ENCODE data around the gene DPP9. TPM values are rescaled to one million over a fixed set of nuclear protein-coding genes. Genes with fewer than 3 reads are reported as not detected.

The DPP9 gene
- total RNA-seq, 2 donors from 2014 or later: 67.9 to 73.8 TPM

DNA sequence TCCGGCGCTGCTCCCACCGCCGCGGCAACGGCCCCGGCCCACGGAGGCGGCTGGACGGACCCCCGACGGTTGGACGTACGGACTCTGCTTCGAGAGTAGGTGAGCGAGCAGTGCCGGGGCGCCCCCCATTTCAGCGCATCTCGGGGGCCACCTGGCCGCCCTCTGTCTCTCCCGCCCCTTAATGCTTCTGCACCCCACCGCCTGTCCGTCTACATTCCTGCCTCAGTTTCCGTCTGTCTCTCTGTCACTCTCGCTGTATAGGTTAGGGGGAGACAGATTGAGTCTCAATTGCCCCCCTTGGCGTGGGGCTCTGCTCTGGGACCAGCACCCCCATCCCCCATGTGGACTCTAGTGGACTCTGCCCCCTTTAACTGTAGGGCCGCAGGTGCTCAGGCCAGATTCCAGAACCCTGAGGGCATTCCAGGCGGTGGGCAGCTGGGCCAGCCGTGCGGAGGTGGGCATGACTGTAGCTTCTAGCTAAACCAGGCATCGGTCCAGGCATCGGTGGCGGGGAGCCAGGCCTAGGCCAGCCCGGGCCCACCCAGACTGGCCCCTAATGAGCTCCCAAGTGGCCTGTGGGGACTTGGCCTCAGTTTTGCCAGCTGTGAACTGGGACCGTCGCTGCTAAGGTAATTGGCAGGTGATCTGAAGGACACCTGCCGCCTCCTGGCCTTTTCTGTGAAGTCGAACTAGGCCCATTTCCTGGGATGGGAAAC is 84.0 kb downstream of the DPP9 start:
- DNase-seq (ENCODE audit: low spot score) (no peak), ATAC-seq (ENCODE audit: insufficient number of reproducible peaks, low FRiP score, low read depth) (no peak)
- Histone ChIP-seq H3K4me1 (ENCODE audit: control insufficient read depth in 1 of 2, low read depth in 2 of 2) (peaks cover 18 to 24% of the 10 kb centered on the region in 2 donors), H3K27ac (no peak overlapping the region), H3K4me3 (peak overlapping the region; percentile 76), H3K9me3 (no peaks in the 10 kb centered on the region), H3K36me3 (no peaks in the 10 kb centered on the region), H3K27me3 (replicated peaks; ENCODE audit: insufficient read depth) (no peaks in the 10 kb centered on the region)
- TF ChIP-seq, protein P1, sequence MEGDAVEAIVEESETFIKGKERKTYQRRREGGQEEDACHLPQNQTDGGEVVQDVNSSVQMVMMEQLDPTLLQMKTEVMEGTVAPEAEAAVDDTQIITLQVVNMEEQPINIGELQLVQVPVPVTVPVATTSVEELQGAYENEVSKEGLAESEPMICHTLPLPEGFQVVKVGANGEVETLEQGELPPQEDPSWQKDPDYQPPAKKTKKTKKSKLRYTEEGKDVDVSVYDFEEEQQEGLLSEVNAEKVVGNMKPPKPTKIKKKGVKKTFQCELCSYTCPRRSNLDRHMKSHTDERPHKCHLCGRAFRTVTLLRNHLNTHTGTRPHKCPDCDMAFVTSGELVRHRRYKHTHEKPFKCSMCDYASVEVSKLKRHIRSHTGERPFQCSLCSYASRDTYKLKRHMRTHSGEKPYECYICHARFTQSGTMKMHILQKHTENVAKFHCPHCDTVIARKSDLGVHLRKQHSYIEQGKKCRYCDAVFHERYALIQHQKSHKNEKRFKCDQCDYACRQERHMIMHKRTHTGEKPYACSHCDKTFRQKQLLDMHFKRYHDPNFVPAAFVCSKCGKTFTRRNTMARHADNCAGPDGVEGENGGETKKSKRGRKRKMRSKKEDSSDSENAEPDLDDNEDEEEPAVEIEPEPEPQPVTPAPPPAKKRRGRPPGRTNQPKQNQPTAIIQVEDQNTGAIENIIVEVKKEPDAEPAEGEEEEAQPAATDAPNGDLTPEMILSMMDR (IDR thresholded peaks at IDR 0.05): no peak

DNA sequence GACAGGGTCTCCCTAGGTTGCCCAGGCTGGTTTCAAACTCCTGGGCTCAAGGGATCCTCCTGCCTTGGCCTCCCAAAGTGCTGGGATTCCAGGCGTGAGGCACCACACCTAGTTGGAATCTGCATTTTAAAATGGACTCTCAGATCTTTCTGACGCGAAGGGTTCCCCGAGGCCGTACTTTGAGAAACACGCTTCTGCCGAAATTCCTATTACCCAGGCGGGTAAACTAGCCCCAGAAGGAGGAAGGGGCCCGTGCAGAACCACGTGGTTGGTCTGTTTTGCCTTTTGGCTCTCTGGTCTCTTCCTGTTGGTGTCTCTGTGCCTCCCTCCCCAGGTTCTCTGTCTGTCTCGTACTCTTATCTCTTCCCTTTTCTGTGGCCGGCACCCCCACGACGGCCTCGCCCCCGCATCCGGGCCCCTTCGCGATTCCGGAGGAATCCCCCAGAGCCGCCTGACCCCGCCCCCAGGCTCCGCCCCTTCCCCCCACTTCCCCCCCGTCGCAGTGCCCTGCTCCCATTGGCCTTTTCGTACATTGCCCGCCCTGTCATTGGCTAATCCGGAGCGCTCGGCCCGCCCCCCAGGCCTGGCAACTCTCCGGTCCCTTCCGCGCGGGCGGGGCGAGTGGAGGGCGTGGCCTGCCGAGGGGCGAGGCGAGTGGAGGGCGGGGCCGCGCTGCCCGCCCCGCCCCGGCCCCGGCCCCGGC is 84.7 kb downstream of the DPP9 start, which contains the start of gene TNFAIP8L1:
TNFAIP8L1 (plus strand) TSS at position 689 of the 703 bp plus-strand sequence. CDS start 12,354 bp downstream, outside the sequence.
- Histone ChIP-seq H3K4me1 (ENCODE audit: control insufficient read depth in 1 of 2, low read depth in 2 of 2) (peaks cover 18 to 24% of the 10 kb centered on the region in 2 donors), H3K9me3 (no peaks in the 10 kb centered on the region), H3K36me3 (no peaks in the 10 kb centered on the region), H3K27ac (peak within 1 kb of the TSS in 1 of 2 donors; percentile 41), H3K27me3 (replicated peaks; ENCODE audit: insufficient read depth) (no peaks in the 10 kb centered on the region), H3K4me3 (peak within 1 kb of the TSS; percentile 76)
- TF ChIP-seq, protein P1 (IDR thresholded peaks at IDR 0.05): no peak
- DNase-seq (ENCODE audit: low spot score): peak; percentile 87
- ATAC-seq (ENCODE audit: insufficient number of reproducible peaks, low FRiP score, low read depth): peak; percentile 74

DNA sequence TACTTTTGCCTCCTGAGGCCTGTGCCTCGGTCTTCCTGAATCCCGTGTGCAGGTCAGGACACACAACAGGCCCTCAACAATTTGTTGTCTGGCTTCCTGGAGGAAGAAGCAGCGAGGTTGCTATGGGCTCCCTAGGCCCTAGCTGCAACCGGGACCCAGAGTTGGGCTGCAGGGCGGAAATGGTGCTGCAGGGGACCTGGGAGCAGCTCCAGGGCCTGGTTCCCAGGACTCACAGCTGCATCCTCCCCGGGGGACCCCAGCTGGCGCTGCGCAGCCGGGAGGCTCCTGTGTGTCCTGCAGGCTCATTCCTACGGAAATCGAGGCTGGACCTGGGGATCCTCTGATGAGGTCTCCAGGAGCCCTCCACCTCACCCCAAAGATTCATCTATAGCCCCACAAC is 85.3 kb downstream of the DPP9 start:
- TF ChIP-seq, protein P1 (IDR thresholded peaks at IDR 0.05): no peak
- Histone ChIP-seq H3K27me3 (replicated peaks; ENCODE audit: insufficient read depth) (no peaks in the 10 kb centered on the region), H3K27ac (peak overlapping the region in 1 of 2 donors; percentile 41), H3K9me3 (no peaks in the 10 kb centered on the region), H3K36me3 (no peaks in the 10 kb centered on the region), H3K4me3 (peak overlapping the region; percentile 76), H3K4me1 (ENCODE audit: control insufficient read depth in 1 of 2, low read depth in 2 of 2) (peaks cover 18 to 24% of the 10 kb centered on the region in 2 donors)
- no peak for ATAC-seq (ENCODE audit: insufficient number of reproducible peaks, low FRiP score, low read depth)
- DNase-seq (ENCODE audit: low spot score): no peak

DNA sequence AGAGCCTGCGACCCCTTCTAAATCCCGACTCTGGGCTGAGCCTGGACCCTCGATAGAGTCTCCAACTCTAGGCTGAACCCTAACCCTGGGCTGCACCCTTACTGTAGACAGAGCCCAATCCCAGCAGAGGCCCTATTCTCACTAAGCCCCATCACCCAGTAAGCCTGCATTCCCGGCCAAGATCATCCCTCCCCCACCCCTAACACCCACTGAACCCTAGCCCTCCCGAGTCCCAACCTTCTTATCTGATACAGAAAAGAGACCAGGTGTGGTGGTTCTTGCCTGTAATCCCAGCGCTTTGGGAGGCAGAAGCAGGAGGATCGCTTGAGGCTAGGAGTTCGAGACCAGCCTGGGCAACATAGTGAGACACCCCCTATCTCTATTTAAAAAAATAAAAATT is 86.9 kb downstream of the DPP9 start:
- TF ChIP-seq, protein P1 (IDR thresholded peaks at IDR 0.05): no peak
- Histone ChIP-seq H3K36me3 (no peaks in the 10 kb centered on the region), H3K4me3 (peak overlapping the region; percentile 82), H3K27me3 (replicated peaks; ENCODE audit: insufficient read depth) (no peaks in the 10 kb centered on the region), H3K27ac (no peak overlapping the region), H3K4me1 (ENCODE audit: control insufficient read depth in 1 of 2, low read depth in 2 of 2) (peaks cover 18 to 24% of the 10 kb centered on the region in 2 donors), H3K9me3 (no peaks in the 10 kb centered on the region)
- ATAC-seq (ENCODE audit: insufficient number of reproducible peaks, low FRiP score, low read depth) (no peak), DNase-seq (ENCODE audit: low spot score) (no peak)

DNA sequence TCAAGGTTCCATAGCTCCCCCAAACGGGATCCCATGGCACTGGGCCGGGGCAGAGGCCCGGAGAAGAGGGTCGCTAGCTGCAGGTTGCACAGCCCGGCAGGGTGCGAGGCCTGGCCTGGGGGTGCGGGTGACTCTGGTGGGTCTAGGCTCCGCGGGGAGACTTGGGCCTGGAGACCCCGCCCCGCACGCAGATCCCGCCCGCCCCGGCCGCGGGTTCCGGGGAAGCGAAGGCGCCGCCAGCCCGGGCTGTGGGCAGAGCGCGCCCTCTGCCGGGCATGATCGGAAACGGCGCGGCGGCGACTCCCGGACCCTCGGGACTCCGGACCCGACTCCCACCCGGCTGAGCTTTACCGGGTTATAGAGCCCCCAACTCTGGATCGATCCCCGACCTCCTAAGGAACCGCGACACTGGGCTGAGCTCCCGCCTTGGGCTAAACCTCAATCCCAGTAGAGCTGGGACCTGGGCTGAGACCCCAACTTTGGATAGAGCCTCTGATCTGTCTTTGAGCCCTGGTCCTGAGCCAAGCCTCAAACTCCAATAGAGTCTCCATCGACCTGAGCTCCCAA is 87.4 kb downstream of the DPP9 start:
- Histone ChIP-seq H3K4me1 (ENCODE audit: control insufficient read depth in 1 of 2, low read depth in 2 of 2) (peaks cover 18 to 24% of the 10 kb centered on the region in 2 donors), H3K4me3 (peak overlapping the region; percentile 82), H3K27ac (no peak overlapping the region), H3K27me3 (replicated peaks; ENCODE audit: insufficient read depth) (no peaks in the 10 kb centered on the region), H3K36me3 (no peaks in the 10 kb centered on the region), H3K9me3 (no peaks in the 10 kb centered on the region)
- DNase-seq (ENCODE audit: low spot score): no peak
- TF ChIP-seq, protein P1 (IDR thresholded peaks at IDR 0.05): peak; percentile 99
- no peak for ATAC-seq (ENCODE audit: insufficient number of reproducible peaks, low FRiP score, low read depth)

All from thoracic aorta (tissue), 2 donors.